A673 (cell line): Measurements from ENCODE around the gene SH2D6.

Source experiments
- CTCF ChIP-seq: fragments of 300-800, 200-600 bp; sonication (generic); conservative IDR thresholded peaks from 2 replicates; pipeline ENCODE4 v1.5.1; 2017; ENCODE audit warnings: low read depth, mild to moderate bottlenecking, antibody characterized with exemption, low read length, moderate library complexity, mixed read lengths
- EZH2 ChIP-seq: fragments of 200-600 bp; sonication (generic); IDR thresholded peaks from 2 replicates; pipeline ENCODE4 v1.6.1; 2017; ENCODE audit warnings: borderline replicate concordance, low read depth, mild to moderate bottlenecking, mixed read lengths, antibody characterized with exemption, low read length; ENCODE audit not compliant: poor library complexity, severe bottlenecking

GRCh38 chr2:85440729-85441128, 22.2 kb downstream of the SH2D6 start:
- TF ChIP-seq EZH2 (no peak), CTCF (no peak)
